Bone marrow (tissue), 2 donors: ENCODE results near the gene FRMD4A.

ENCODE experiments used
- DNase-seq, 2 donors: peaks; one replicate each; lab custom pipeline; 2025; lab: John Stamatoyannopoulos, UW

FRMD4A gene

DNA sequence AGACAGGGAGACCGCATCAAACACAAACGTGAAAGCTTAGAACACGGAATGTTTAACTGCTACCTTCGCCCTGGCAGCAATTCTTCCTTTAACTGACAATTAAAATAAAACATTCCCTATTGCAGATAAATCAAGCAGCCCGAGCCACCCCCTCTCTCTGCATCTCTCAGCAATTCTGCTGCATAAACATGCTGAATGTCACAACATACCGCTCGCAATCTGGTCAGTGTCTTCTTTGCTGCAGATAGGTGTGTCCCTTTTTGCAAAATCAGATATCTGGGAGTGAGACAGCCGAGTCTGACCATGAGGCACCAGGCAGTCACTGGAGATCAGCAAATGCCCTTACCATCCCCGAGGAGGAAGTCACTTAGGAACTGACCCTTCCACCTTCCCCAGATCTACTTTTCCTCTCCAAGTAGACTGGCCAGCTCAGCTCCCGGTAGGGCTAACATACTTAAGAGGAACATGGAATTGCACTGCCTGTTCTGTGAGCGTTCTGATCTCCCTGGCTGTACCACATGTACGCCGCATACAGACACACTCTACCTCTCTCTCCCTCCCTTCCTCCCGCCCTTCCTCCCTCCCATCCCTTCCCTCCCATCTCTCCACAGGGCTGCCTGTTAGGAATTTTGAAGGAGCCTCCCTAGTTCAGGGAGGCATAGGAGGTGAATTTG is at the start of gene FRMD4A:
TSS of gene FRMD4A (minus strand) at position 537 of the 674 bp plus-strand sequence.
- DNase-seq: no peak

DNA sequence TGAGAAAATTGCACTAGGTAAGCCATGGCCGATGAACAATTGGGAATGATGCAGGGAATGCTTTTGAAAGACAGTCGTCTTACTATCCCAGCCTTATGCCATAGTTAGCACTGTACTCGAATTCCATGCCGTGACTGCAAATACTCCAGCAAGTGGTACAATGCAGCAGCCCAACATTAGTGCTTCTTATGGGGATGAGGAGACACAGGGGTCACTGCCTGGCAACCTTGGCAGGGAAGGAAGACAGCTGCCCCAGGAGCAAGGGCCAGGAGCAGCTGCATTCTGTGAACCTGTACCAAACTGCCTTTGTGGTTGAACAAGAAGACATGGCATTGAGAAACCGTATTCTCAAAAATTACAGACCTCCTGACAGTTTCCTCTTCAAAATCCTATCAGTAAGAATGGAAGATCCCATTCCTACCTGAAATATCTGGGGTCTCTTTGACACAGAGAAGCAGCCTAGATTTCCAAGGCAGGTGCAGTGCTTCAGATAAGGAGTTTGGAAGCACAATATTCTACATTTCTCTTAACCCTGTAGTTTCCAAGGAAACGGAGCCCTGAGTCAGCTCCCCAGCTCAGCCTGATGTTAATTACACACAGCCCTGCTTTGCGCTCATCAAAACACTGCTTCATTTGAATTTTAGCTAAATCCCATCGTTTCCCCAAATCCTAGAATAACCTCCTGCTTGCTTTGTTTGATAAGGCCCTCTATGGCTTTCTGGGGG is 49.0 kb upstream of the FRMD4A start:
- no peak for DNase-seq

DNA sequence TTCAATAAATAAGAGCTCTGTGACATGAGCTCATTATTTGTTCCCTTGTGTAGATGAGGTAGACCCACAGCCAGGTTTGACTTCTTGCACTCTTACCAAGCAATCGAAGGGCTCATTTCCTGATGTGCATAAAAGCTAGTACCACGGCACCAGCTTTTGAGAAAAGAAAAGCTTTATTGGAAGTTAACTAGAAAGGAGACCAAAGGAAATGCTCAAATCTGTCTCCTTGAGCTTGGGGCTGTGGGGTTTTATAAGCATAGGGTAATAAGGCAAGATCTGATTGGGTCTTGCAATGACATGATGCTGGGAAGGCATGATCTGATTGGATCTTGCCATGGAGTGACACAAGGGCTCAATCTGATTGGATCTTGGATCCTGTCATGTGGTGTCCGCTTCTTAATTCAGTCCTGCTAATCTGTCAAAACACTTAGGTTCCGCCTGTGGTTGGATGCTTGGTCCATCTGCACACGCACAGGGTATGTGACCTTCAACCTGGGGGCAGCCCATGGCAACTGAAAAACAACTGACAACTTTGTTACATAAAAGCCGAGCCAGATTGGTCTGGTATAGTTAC is 47.8 kb upstream of the FRMD4A start:
- DNase-seq: no peak

DNA sequence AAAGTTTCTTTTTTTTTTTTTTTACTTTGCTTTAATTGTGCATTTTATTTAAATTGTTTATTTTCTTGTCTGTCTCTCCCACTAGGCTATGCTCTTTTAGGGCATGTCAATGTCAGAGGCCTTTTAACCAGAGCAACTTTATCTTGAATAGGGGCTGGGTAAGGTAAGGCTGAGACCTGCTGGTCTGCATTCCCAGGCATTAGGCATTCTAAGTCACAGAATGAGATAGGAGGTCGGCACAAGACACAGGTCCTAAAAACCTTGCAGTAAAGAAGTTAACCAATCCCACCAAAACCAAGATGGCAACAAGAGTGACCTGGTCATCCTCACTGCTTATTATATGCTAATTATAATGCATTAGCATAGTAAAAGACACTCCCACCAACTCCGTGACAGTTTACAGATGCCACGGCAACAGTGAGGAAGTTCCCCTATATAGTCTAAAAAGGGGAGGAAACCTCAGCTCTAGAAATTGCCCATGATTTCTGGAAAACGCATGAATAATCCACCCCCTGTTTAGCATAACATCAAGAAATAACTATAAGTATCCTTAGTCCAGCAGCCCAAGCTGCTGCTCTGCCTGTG is 47.0 kb upstream of the FRMD4A start:
- no peak for DNase-seq

DNA sequence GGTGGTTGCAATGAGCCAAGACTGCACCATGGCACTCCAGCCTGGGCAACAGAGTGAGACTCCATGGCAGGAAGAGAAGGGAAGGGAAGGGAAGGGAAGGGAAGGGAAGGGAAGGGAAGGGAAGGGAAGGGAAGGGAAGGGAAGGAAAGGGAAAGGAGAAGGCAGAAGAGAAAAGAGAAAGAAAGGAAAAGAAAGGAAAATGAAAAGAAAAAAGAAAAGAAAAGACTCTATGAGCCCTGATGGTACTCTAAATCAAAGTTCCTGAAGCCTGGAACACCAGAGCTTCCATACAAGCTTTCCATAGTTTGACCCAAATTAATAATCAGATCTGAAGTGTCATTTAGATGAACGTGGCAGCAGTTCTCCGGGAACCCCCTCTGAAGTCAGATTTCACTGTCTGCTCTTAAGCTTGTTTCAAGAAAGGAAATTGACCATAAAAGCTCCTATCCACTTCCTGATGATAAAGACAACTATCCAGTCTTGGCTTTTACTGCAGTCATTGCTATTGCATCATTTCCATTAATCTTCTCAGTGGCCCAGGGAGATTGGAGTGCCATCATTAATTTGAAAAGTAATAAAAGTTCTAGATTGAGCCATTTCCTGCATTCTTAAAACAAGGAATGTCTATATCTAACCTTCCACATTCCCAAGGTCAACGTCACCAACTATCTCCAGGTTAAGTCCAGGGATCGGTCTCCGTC is 44.2 kb upstream of the FRMD4A start:
- no peak for DNase-seq

DNA sequence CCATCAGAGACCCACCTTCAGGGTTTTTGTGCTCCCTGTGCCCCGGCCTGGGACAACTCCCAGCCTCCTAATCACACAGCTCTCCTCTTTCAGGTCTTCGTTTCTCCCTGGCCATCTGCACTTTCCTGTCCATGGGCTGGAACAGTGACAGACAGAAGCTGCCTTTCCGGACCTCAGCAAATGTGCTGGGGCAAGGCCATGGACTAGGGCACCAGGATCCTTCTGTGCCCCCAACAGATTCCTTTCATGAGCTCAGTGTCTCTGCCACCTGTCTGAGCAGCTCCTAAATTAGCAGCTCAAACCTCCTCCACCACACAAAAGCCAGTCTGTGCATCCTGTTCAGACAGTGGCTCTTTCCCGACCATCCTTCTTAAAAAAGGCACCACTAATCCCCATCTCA is 41.9 kb upstream of the FRMD4A start:
- DNase-seq: no peak

DNA sequence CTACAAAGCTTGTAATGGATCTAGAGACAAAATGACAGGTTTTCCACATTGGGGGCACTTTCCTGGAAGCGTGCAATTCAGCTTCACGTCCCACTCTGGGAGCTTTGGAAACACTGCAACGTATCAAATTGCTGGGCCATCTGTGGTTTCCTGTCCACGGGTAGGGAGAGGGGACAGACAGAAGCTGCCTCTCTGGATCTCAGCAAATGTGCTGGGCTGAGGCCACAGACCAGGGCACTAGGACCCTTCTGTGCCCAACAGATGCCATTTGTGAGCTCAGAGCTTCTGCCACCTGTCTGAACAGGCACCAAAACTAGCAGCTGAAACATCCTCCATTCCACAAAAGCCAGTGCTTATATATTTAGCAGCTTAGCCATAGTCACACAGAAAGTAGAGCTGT is 40.9 kb upstream of the FRMD4A start:
- no peak for DNase-seq

DNA sequence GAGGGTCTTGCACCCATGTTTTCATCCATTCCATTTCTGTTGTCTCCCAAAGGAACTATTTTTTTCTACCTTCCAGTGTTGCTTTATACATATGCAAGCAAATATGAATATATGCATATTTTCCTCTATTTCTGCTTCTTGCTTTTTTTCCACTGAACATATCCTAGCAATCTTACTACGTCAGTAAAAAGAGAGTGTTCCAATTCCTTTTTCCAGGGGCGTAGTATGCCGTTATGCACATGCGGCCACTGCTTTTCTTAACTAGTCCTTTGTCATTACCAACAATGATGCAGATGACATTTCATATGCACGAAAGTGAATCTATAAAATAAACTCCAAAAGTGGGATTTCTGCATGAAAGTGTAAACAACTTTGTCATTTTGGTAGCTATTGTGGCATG is 40.2 kb upstream of the FRMD4A start:
- DNase-seq: no peak

DNA sequence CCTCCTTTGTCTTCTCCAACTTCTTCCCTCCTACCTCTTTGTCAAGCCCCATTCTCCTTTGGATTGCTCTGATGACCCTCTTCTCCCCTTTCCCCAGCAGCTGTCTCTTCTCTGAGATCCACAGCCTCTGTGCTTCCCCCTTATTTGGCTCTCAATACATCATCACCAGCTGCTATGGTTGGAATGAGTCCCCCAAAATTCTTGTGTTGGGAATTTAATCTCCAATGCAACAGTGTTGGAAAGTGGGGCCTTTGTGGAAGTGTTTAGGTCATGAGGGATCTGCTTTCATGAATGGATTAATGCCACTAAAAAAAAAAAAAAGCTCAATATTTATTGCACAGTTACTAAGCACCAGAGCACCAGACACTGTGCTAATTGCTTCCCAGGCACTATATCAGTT is 39.2 kb upstream of the FRMD4A start:
- DNase-seq: no peak

DNA sequence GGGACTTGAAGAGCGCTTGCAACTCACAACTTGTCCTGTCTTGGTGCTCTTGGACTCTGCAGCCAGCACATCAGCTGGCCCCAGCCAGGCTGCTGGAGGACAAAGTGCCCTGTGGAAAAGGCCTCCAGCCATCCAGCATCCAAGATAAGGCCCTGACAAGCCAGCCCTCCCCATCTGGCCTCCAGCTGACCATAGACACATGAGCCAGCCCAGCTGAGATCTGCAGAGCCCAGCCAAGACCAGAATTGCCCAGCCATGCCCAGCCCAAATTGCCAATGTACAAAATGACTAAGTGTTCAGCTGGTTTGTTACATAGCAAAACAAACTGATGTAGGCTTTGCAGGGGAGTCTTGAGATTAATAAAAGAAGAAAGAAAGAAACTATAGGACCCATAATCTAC is 36.0 kb upstream of the FRMD4A start:
- no peak for DNase-seq

DNA sequence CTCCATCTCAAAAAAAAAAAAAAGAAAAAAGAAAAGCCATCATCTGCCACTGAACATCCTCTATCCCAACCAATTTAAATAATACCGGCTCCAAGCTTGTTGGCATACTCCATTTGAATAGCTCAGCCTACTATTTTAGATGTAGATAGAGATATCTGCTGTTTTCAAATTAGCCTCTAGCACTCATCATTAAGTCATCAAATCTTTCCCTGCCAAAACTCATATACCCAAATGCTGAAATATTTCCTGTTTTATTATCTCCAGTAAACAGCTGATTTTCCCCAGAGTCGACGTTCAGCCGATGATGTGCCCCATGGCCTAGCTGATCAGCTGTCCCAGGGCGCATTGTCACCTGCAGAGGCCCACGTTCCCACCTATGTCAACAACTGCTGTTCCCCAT is 34.5 kb upstream of the FRMD4A start:
- DNase-seq: no peak

DNA sequence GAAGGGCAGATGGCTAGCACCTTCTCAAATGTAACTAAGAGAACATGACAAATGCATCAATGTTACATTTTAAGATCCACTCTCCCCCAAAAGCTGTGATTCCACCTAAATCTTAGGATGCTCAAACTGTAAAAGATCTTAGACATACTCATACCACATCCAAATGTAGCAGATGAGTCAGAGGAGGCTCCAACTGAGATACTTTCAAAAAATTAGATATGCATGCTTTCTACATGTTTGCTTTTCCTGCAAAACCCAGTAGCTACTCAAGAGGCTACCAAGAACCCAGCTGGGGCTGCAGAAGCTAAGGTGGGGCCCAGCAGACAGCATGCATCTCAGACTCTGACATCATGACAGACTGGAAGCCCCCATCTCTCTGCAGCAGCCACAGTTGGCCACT is 31.4 kb upstream of the FRMD4A start:
- DNase-seq: no peak

DNA sequence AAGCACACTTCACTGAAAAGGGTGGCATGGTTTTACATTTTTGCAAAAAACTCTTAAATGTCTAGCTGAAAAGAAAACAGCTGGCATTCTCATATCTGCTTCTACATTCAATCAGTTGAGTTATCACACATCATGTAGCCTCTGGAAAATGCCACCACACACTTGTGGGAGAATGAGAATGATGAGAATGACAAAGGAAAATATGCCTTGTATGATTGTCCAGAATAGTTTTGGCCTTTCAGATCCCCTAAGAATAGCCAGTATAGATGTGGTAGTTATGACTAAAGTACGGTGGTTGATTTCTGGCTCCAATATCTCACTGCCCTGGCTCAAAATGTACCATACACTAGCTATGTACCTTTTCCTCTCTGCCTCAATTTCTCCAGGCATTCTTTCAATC is 30.2 kb upstream of the FRMD4A start:
- no peak for DNase-seq

DNA sequence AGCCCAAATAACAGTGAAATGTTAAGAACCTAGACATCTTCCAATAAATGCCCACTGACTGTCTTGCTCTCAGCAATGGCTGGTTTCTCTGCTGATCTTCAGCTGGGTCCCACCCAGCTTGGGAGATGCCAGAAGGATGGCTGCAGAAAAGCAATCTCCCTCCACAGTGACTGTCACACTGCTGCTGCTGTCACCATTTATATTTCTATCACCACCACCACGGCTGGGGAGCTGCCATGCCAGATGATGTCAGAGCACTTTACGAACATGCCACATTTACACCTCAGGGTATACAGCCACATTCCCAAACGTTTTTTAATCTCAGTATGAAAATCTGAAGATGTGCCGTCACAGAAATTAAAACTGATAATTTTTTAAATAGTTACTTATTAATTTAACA is 29.8 kb upstream of the FRMD4A start:
- no peak for DNase-seq

DNA sequence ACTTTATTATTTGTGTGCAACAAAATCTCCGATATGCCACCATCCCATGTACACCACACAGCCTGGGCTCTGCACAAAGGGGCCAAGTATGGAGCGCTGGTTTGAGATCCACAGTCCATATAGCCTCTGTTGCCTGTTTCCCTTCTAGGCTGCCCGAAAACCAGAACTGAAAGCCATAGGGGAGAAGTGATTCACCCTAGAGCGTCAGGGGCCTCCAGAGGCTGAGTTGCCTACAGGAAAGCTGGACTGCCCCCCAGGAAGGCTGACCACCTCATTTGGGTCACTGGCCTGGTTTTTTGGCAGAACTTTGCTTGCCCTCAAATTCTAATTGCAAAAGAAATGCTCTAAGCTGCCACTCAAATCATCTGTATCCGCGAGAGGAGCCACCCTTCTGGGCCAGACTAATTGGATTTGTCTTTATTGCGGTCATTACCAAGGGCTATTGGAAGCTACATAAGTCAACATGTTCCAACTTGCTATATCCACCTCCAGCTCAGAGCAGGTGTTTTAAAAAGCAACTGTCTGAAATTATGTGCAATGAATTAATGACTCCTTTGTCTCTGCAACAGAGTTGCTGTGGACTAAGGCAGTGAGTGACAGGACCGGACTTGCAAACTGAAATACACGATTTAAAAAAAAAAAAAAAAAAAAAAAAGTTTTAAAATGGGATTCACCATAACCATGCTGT is 28.3 kb upstream of the FRMD4A start:
- no peak for DNase-seq

DNA sequence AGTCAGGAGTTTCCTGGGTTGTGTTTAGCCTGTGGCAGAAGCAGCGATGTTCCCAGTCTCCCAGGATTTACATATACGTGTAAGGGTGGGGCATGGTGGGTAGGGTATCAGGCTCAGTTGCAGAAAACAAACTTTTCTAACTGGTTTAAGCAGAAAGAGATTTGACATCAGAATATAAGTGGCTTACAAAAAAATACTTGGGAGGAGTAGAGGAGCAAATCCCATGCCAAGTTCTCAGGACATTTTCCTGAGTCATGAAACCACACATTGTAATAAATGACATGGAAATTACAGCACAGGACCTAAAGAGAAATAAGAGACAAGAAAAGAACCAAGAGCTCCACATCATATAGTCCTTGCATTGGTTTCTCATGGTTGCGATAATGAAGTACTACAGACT is 26.2 kb upstream of the FRMD4A start:
- DNase-seq: no peak

DNA sequence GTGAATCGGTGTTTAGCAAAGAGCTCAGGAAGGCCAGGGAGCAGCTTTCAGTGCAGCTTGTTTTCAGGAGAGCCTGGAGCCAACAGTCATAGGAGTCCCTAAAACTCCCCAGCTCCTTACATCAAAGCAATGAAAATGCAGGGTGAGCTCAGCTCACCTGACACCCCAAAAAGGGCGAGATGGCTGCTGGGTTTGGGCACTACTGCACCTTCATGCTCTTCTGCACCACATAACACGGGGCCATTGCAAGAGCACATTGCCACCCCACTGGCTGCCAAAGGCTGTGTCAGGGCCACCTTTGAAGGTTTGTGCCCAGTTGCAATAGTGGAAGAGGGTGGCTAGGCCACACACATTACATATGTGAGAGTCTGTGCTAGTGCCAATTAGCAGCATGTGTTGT is 25.0 kb upstream of the FRMD4A start:
- no peak for DNase-seq

DNA sequence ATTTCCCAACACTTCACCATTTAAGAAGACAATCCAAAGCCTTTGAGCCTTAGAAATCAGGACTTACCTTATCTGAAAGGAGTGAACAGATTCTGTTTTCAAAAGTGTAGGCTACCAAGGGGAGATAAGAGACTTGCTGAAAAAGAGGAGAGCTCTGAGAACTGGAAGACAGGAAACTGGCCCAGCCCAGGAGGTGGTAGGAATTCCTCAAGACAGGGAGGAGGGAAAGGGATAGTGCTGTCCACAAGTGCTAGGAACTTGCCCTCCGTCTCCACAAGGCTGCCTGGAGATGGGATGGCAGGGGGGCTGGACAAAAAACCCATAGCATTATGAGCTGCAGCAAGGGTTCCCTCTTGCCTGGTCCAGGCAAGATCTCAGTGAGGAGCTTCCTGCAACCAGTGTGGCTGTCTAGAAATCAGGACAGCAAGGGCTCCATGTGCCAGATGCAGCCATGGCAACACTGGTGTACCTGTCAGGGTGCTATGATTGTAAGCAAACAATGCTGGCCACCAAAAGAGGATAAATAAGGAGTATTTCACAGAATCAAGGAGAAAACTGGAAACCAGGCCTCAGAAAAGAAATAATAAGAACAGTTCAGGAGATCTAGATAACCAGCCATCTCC is 22.7 kb upstream of the FRMD4A start:
- no peak for DNase-seq

DNA sequence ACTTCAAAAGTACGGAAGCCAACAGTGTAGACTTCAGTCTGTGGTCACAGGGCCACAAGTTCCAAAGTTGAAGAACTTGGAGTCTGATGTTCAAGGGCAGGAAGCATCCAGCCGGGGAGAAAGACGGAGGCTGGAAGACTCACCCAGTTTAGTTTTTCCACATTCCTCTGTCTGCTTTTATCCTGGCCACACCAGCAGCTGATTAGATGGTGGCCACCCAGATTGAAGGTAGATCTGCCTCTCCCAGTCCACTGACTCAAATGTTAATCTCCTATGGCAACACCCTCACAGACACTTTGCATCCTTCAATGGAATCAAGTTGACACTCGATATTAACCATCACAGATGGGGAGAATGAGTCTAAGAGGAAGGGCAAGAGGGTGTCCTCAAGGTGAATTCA is 19.3 kb upstream of the FRMD4A start:
- no peak for DNase-seq

DNA sequence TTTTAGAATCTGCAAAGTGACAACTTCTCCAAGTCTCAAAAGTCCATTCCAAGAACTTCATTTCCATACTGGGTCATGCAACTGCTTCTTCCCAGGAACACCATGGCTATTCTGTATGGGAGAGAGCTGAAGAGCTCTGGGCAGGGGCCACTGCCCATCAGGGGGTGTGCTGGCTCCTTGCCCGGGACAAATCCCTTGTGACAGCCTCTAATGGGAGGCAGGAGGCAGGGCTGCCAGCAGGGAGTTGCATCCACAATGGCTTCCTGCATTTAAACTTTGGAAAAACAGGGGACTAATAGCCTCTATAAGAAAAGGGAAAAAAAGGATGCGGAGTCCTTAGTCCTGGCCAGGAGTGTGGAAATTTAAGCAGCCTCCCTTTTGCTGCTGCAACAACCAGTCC is 18.4 kb upstream of the FRMD4A start:
- DNase-seq: no peak

DNA sequence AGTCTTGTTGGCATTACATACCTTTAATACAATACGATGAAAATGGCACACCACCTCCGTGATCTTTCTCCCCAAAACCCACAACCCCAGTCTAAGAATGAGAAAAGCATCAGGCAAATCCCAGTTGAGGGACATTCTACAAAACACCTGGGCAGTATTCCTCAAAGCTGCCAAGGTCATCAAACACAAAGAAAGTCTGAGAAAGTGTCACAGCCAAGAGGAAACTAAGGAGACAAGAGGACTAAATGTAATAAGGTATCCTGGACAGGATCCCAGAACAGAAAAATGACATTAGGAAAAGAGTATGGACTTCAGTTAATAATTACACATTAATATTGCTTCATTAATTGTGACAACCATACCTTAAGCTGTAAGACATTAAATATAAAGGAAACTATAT is 14.5 kb upstream of the FRMD4A start:
- no peak for DNase-seq
